SK-N-MC (cell line): ENCODE results near the gene BIRC2.

Experiments
- EZH2 ChIP-seq: fragments of 200-600 bp; sonication (generic); IDR thresholded peaks from one replicate; pipeline ENCODE4 v1.6.1; 2017; ENCODE audit warnings: antibody characterized with exemption
- POLR2AphosphoS5 ChIP-seq: IDR thresholded peaks from 2 replicates; pipeline ENCODE4 v1.6.1; 2012; ENCODE audit warnings: mild to moderate bottlenecking, low read depth, low read length, borderline replicate concordance

DNA sequence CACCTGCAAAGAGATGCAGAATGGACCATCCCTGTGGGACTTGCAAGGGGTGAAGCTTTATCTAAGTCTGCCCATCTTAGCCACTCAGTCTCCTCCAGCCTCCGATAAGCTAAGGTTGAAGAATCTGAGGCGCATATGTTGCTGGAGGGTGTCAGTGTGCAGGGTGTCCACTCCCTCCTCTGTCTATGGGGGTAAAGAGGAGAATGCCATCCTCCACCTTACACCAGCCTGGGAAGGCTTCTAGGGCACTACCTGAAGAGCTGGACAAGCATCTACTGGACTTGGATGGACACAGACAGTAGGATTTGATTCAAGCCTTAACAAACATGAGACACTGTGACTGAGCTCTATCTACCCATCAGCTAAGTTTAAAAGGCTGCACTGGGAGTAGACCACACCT lies 59.1 kb downstream of the BIRC2 start:
- no peak for TF ChIP-seq POLR2AphosphoS5
- TF ChIP-seq EZH2, result no peak
